ENCODE measurements around the gene ING5. TPM values are rescaled to one million over a fixed set of nuclear protein-coding genes. Genes with fewer than 3 reads are reported as not detected.
"Not testable (repeated sequence)": the region's sequence is repeated elsewhere in the genome, so short reads cannot be mapped to it uniquely, and the experiment has no call there.

The ING5 gene
- total RNA-seq, 1 experiment from 2014 or later: 35.1 TPM

DNA sequence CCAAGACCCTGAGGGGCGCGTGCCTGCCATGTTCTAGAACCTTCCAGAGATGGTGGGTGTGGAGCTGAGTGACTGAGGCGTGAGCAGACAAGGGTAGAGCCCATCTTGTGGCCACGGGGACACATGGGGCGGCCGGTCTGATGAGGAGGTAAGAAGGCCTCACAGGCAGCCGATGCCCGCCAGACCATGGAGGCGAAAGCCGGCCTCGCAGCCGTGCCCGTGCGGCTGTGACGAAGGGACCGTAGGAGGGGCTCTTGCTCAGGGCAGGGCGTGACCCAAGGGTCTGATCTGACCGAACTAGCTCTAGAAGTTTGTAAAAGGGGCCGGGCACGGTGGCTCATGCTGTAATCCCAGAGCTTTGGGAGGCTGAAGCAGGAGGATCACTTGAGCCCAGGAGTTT is 52.2 kb downstream of the ING5 start:
- peaks cover 21% of the 10 kb centered on the region for H3K36me3 Mint-ChIP-seq (ENCODE audit: insufficient read depth, unreplicated experiment)
- H3K9me3 Mint-ChIP-seq (ENCODE audit: low read depth, unreplicated experiment): no peaks in the 10 kb centered on the region

DNA sequence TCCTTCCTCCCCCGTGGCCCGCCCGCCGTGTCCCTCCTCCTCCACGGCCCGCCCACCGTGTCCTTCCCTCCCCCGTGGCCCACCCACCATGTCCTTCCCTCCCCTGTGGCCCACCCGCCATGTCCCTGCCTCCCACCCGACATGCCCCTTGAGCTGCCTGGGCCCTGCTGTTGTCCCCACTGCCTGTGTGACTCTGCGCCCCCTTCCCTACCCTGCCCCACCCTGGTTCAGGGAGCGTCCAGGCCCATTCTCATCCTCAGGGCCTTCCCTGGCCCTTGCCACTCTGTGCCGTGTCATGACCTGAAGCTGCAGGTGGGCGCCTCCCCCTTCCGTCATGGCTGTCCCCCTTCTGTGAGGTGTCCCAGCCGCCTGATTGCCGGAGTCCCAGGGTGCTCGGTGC is 53.3 kb downstream of the ING5 start:
- H3K36me3 Mint-ChIP-seq (ENCODE audit: insufficient read depth, unreplicated experiment): peaks cover 16% of the 10 kb centered on the region
- H3K27me3 Mint-ChIP-seq (ENCODE audit: unreplicated experiment): no peaks in the 10 kb centered on the region
- TF ChIP-seq, protein P1, sequence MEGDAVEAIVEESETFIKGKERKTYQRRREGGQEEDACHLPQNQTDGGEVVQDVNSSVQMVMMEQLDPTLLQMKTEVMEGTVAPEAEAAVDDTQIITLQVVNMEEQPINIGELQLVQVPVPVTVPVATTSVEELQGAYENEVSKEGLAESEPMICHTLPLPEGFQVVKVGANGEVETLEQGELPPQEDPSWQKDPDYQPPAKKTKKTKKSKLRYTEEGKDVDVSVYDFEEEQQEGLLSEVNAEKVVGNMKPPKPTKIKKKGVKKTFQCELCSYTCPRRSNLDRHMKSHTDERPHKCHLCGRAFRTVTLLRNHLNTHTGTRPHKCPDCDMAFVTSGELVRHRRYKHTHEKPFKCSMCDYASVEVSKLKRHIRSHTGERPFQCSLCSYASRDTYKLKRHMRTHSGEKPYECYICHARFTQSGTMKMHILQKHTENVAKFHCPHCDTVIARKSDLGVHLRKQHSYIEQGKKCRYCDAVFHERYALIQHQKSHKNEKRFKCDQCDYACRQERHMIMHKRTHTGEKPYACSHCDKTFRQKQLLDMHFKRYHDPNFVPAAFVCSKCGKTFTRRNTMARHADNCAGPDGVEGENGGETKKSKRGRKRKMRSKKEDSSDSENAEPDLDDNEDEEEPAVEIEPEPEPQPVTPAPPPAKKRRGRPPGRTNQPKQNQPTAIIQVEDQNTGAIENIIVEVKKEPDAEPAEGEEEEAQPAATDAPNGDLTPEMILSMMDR (IDR thresholded peaks at IDR 0.05; ENCODE audit: unreplicated experiment): no peak
- H3K4me3 Mint-ChIP-seq (ENCODE audit: low read depth, unreplicated experiment): no peak overlapping the region
- no TSS peak for BruUV-seq (replicated peaks)
- no peak overlapping the region for H3K27ac Mint-ChIP-seq (ENCODE audit: unreplicated experiment)
- intact Hi-C loops (cut with micrococcal nuclease; ENCODE audit: unreplicated experiment): no loop called here
- DNase-seq: no peak
- no peaks in the 10 kb centered on the region for H3K9me3 Mint-ChIP-seq (ENCODE audit: low read depth, unreplicated experiment)
- CTCF ChIA-PET: no interaction called here
- H3K4me1 Mint-ChIP-seq (ENCODE audit: low read depth, unreplicated experiment): no peaks in the 10 kb centered on the region

More for the DNA sequence above, 52.2 kb downstream of the ING5 start:
- DNase-seq: no peak
- no peaks in the 10 kb centered on the region for H3K27me3 Mint-ChIP-seq (ENCODE audit: unreplicated experiment)
- H3K4me1 Mint-ChIP-seq (ENCODE audit: low read depth, unreplicated experiment): no peaks in the 10 kb centered on the region
- TF ChIP-seq, protein P1 (IDR thresholded peaks at IDR 0.05; ENCODE audit: unreplicated experiment): no peak
- intact Hi-C loops (cut with micrococcal nuclease; ENCODE audit: unreplicated experiment): no loop called here
- CTCF ChIA-PET: no interaction called here
- no peak overlapping the region for H3K4me3 Mint-ChIP-seq (ENCODE audit: low read depth, unreplicated experiment)
- H3K27ac Mint-ChIP-seq (ENCODE audit: unreplicated experiment): no peak overlapping the region
- no TSS peak for BruUV-seq (replicated peaks)

DNA sequence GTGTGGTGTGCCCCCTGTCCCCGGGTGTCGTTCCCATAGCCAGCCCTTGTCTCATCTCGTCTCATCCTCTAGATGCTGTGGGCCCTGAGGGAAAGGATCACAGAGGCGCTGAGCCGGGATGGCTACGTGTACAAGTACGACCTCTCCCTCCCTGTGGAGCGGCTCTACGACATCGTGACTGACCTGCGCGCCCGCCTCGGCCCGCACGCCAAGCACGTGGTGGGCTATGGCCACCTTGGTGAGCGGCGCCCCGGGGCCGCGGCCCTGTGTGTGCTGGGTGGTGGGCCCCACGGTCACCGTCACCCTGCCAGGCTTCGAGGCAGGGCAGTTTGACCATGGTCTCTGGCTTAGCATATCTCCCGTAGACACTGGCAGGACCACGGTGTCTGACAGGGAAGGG is 53.9 kb downstream of the ING5 start:
- H3K4me3 Mint-ChIP-seq (ENCODE audit: low read depth, unreplicated experiment): no peak overlapping the region
- H3K27me3 Mint-ChIP-seq (ENCODE audit: unreplicated experiment): no peaks in the 10 kb centered on the region
- BruUV-seq (replicated peaks): no TSS peak
- peaks cover 16% of the 10 kb centered on the region for H3K36me3 Mint-ChIP-seq (ENCODE audit: insufficient read depth, unreplicated experiment)
- H3K4me1 Mint-ChIP-seq (ENCODE audit: low read depth, unreplicated experiment): no peaks in the 10 kb centered on the region
- TF ChIP-seq, protein P1 (IDR thresholded peaks at IDR 0.05; ENCODE audit: unreplicated experiment): no peak
- no peak overlapping the region for H3K27ac Mint-ChIP-seq (ENCODE audit: unreplicated experiment)
- intact Hi-C loops (cut with micrococcal nuclease; ENCODE audit: unreplicated experiment): no loop called here
- no peak for DNase-seq
- no peaks in the 10 kb centered on the region for H3K9me3 Mint-ChIP-seq (ENCODE audit: low read depth, unreplicated experiment)
- CTCF ChIA-PET: no interaction called here

DNA sequence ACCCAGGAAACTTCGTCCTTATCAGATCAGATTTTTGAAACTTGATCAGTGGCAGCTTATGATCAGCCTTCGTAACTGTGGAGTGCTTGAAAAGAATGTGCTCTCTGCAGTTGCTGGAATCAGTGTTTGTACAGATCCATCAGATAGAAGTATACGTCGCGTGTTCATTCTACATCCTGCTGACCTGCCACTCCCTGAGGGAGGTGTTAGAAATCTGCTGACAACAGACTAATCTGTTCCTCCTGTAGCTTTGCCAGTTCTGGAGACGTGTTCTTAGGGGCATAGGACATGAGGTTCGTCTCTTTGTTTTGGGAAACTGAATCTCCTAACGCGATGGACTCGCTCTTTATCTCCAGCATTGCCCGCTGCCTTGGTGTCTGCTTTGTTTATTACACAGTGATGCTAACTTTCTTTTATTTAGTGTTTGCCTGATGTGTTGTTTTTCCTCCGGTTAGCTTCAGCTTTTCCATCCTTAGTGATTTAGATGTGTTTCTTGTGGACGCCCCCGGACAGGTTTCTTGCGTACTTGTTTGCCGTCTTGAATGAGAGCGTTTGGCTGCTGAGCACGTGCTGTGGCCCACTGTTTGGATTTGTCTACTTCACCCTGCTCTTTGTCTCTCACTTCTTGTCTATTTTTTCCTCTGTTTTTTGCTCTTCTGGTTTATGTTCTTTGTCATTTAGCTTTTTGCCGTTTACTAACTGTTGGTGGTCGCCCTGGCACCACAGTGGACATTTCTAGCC is 57.4 kb downstream of the ING5 start:
- CTCF ChIA-PET: no interaction called here
- DNase-seq: no peak
- Mint-ChIP-seq H3K9me3 (ENCODE audit: low read depth, unreplicated experiment) (no peaks in the 10 kb centered on the region), H3K4me3 (ENCODE audit: low read depth, unreplicated experiment) (no peak overlapping the region), H3K36me3 (ENCODE audit: insufficient read depth, unreplicated experiment) (peaks cover 23% of the 10 kb centered on the region), H3K27me3 (ENCODE audit: unreplicated experiment) (no peaks in the 10 kb centered on the region), H3K4me1 (ENCODE audit: low read depth, unreplicated experiment) (no peaks in the 10 kb centered on the region), H3K27ac (ENCODE audit: unreplicated experiment) (no peak overlapping the region)
- no TSS peak for BruUV-seq (replicated peaks)
- intact Hi-C loops (cut with micrococcal nuclease; ENCODE audit: unreplicated experiment): no loop called here
- TF ChIP-seq, protein P1 (IDR thresholded peaks at IDR 0.05; ENCODE audit: unreplicated experiment): no peak

DNA sequence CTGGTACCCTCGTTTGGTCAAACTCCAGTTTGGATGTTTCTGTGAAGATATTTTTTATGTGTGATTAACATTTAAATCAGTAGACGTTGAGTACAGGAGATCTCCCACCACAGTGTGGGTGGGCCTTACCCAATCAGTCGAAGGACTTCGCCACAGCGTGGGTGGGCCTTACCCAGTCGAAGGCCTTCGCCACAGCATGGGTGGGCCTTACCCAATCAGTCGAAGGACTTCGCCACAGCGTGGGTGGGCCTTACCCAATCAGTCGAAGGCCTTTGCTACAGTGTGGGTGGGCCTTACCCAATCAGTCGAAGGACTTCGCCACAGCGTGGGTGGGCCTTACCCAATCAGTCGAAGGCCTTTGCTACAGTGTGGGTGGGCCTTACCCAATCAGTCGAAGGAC is 58.1 kb downstream of the ING5 start:
- intact Hi-C loops (cut with micrococcal nuclease; ENCODE audit: unreplicated experiment); H3K27ac Mint-ChIP-seq (ENCODE audit: unreplicated experiment); H3K4me3 Mint-ChIP-seq (ENCODE audit: low read depth, unreplicated experiment); H3K9me3 Mint-ChIP-seq (ENCODE audit: low read depth, unreplicated experiment); BruUV-seq (replicated peaks); CTCF ChIA-PET; H3K27me3 Mint-ChIP-seq (ENCODE audit: unreplicated experiment); H3K4me1 Mint-ChIP-seq (ENCODE audit: low read depth, unreplicated experiment); DNase-seq: not testable (repeated sequence)
- peaks cover 18% of the 10 kb centered on the region for H3K36me3 Mint-ChIP-seq (ENCODE audit: insufficient read depth, unreplicated experiment)

Data from Calu3 (cell line).